ENCODE data around the gene GDPD2. TPM values are rescaled to one million over a fixed set of nuclear protein-coding genes. Genes with fewer than 3 reads are reported as not detected.

Gene GDPD2
- total RNA-seq, 1 donor from 2014 or later, result 0.21 TPM

DNA sequence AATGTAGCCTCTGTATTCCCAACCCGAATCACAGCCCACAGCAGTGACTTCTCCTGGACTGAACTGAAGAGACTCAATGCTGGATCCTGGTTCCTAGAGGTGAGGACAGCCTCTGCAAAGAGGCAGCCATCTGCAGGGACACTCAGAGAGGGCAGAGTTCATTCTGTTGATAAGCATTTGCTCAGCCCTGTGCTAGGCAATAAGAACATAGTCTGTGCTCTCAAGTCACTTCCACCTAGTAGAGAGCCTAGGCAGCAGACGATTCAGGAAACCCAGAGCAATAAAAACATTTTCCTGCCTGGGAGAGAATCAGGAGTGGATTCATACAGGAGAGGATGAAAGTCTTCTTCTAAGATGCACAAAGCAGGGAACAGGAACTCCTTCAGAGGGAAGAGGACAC lies 4.3 kb downstream of the GDPD2 start:
- Mint-ChIP-seq H3K9me3 (no peaks in the 10 kb centered on the region), H3K36me3 (ENCODE audit: low read depth) (no peaks in the 10 kb centered on the region), H3K27me3 (ENCODE audit: low read depth) (no peaks in the 10 kb centered on the region), H3K27ac (no peak overlapping the region), H3K4me1 (ENCODE audit: low read depth) (no peaks in the 10 kb centered on the region), H3K4me3 (ENCODE audit: low read depth) (no peak overlapping the region)
- DNase-seq (ENCODE audit: low spot score), result no peak
- intact Hi-C loops (cut with micrococcal nuclease), result no loop called here

DNA sequence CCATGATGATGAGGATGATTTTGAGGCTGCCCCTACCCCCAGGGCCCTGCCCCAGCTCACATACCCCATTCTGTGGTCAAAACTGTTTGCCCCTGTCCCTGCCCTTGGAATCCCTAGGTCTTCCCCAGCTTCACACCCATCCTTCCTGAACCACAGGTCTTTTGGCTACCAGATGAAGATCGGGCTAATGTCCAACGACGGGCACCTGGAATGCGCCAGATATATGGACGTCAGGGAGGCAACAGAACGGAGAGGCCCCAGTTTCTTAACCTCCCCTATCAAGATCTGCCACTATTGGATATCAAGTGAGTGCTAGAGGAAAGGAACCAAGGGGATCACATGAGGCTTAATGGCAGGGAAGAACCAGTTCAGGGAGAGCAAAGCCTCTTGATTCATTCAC lies 6.6 kb downstream of the GDPD2 start:
- DNase-seq (ENCODE audit: low spot score), result no peak
- Mint-ChIP-seq H3K9me3 (no peaks in the 10 kb centered on the region), H3K27ac (no peak overlapping the region), H3K4me3 (ENCODE audit: low read depth) (no peak overlapping the region), H3K4me1 (ENCODE audit: low read depth) (peaks cover 11% of the 10 kb centered on the region), H3K27me3 (ENCODE audit: low read depth) (no peaks in the 10 kb centered on the region), H3K36me3 (ENCODE audit: low read depth) (no peaks in the 10 kb centered on the region)
- intact Hi-C loops (cut with micrococcal nuclease), result no loop called here

DNA sequence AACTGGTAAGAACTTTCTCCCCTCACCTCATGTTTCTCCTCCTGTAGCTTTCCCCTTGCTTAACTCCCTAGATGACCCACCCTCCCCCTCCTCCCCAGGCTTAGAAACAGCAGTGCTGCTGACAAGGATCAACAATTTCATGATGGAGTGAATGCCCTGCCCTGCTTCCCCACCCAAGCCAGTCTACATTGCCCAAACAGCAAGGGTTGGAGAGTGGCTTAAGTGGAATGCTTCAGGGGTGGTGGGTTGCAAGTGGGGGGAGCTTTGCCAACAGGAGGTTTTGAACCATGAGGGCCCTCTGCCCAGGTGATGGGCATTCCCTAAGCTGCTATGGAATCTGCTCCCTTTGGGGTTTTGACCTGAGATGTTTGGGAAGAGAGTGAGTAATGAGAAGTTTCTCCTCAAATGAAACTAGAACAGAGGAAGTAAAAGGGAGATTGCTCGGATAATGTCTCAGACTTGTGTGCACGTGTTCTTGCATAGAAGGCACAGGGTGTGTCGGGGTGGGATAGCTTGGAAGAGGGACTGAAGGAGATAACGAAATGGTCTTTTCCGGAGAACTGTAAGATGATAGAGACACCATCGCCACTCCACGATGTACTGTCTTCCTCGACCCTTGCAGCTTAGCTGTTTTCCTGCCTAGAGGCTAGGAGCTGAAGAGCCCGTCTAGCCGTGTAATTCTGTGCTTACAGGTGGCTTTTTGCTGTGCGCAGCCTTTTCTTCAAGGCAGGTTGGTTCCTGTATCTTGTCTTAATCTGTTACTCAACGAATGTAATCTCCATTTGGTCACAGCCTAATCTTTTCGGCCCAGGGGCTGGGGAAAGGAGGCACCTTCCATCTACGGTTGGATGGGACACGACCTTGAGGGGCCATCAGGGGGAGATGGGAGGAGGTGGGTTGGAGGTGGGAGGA lies 10.1 kb downstream of the GDPD2 start:
- H3K4me1 Mint-ChIP-seq (ENCODE audit: low read depth), result peaks cover 24% of the 10 kb centered on the region
- H3K36me3 Mint-ChIP-seq (ENCODE audit: low read depth), result no peaks in the 10 kb centered on the region
- H3K4me3 Mint-ChIP-seq (ENCODE audit: low read depth), result peak overlapping the region; percentile 89
- DNase-seq (ENCODE audit: low spot score), result no peak
- peaks cover 5% of the 10 kb centered on the region for H3K27me3 Mint-ChIP-seq (ENCODE audit: low read depth)
- intact Hi-C loops (cut with micrococcal nuclease), result no loop called here
- H3K9me3 Mint-ChIP-seq, result no peaks in the 10 kb centered on the region
- H3K27ac Mint-ChIP-seq, result peak overlapping the region; percentile 92

DNA sequence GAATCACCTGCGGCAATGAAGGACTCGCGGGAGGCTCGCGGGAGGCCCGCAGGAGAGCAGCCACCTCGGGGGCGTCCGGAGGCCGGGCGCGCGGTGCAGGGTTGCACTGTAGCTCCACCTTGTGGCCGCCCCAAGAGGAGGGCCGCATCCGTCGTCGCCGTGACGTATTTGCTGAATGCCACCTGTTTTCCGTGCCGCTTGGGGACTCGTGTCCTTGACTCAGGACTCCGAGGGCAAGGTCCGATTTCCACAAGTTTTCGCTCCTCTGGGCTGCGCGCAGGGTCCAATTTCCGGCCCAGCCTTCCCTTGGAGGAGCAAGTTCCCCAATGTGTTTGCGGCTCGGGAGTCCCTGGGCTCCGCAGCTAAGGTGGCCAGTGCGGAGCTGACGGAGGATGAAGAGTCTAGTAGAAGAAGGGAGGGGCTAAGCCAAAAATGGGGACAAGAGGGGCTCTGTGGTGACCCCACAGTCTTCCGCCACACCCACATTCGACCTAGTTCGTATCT lies 10.8 kb downstream of the GDPD2 start:
- Mint-ChIP-seq H3K4me3 (ENCODE audit: low read depth) (peak overlapping the region; percentile 89), H3K27ac (peak overlapping the region; percentile 92)
- intact Hi-C loops (cut with micrococcal nuclease), result no loop called here

DNA sequence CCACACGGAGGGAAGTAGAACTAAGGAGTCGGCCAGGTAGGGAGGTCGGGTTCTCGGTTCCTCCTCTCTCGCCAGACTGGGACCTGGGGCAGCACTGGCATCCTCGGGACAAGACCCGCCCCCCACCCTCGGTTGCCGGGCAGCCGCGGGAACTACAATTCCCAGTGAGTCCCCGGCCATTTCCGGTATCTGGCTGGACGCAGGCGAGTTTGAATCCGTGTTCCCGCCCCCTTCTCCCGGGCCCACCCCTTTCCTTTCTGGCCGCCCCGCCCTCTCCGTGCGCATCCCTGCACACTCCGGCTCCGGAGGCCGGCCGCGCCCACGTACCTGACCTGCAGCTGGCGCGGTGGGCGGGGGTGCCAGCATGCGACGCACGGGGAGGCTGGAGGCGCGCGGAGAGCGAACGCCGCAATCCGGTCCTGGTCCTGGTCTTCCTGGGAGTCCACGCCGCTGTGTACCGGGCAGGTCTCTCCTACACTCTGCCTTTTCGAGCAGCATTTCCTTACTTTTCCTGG lies 11.3 kb downstream of the GDPD2 start:
- intact Hi-C loops (cut with micrococcal nuclease), result no loop called here
- H3K27ac Mint-ChIP-seq, result peak overlapping the region; percentile 92

More for the DNA sequence above, 10.8 kb downstream of the GDPD2 start:
- Mint-ChIP-seq H3K4me1 (ENCODE audit: low read depth) (peaks cover 31% of the 10 kb centered on the region), H3K9me3 (no peaks in the 10 kb centered on the region), H3K36me3 (ENCODE audit: low read depth) (no peaks in the 10 kb centered on the region), H3K27me3 (ENCODE audit: low read depth) (peaks cover 5% of the 10 kb centered on the region)
- DNase-seq (ENCODE audit: low spot score), result peak; percentile 65

DNA sequence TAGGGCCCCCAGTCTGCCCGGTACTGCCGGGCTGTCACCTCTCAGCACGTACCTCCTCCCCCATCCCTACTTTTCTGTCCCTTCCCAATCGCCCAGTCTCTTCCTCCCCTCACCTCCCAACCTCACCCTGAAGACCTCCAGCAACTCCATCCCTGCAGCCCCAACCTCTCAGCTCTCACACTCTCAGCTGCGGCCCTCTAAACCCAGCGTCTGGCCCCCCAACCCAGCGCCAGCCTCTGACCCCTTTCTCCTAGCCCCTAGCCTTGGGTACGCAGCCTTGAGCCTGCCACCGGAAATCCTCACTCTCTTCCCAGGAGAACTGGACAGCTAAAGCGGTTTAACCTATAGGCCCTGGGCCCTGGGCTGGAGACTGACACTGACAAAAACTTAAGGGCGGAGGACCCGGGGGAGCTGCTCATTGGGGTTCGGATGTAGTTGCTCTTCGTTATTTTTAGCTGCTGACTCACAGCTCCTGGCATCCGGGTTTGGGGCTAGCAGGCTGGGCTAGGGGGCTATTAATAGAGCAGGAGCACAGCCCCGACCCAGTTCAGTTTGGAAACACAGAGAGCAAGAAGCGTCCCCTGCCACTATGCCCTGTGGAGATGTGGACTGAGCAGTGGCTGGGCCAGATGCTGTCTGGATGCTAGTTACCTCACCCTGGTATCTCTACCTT lies 11.9 kb downstream of the GDPD2 start:
- peak overlapping the region; percentile 46 for H3K27ac Mint-ChIP-seq
- DNase-seq (ENCODE audit: low spot score), result no peak
- H3K9me3 Mint-ChIP-seq, result no peaks in the 10 kb centered on the region
- H3K27me3 Mint-ChIP-seq (ENCODE audit: low read depth), result peaks cover 10% of the 10 kb centered on the region
- peaks cover 36% of the 10 kb centered on the region for H3K4me1 Mint-ChIP-seq (ENCODE audit: low read depth)
- no peaks in the 10 kb centered on the region for H3K36me3 Mint-ChIP-seq (ENCODE audit: low read depth)
- intact Hi-C loops (cut with micrococcal nuclease), result no loop called here
- H3K4me3 Mint-ChIP-seq (ENCODE audit: low read depth), result peak overlapping the region; percentile 89

More for the DNA sequence above, 11.3 kb downstream of the GDPD2 start:
- Mint-ChIP-seq H3K36me3 (ENCODE audit: low read depth) (no peaks in the 10 kb centered on the region), H3K4me1 (ENCODE audit: low read depth) (peaks cover 35% of the 10 kb centered on the region), H3K4me3 (ENCODE audit: low read depth) (peak overlapping the region; percentile 89), H3K27me3 (ENCODE audit: low read depth) (peaks cover 8% of the 10 kb centered on the region), H3K9me3 (no peaks in the 10 kb centered on the region)
- DNase-seq (ENCODE audit: low spot score), result peak; percentile 28

DNA sequence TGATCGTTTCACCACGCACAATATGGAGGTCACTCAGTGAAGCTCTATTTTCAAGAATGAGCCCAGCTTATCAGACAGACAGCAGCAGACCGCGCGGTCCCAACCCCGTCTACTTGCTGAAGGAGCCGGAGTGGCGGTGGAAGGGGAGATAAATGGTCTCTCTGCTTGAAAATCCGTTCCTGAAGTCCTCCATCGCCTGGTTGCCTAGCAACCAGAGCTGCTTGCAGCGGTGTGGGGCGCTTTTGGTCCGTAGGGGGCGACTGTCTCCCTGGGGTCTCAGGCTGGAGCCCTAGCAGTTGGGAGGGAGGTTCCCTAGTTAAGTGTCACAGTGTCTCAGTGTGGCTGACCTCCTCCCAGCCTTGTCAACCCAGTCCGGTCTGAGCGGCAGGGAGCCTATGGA lies 13.2 kb downstream of the GDPD2 start:
- H3K27ac Mint-ChIP-seq, result no peak overlapping the region
- peaks cover 36% of the 10 kb centered on the region for H3K4me1 Mint-ChIP-seq (ENCODE audit: low read depth)
- no peak overlapping the region for H3K4me3 Mint-ChIP-seq (ENCODE audit: low read depth)
- H3K36me3 Mint-ChIP-seq (ENCODE audit: low read depth), result no peaks in the 10 kb centered on the region
- peaks cover 15% of the 10 kb centered on the region for H3K27me3 Mint-ChIP-seq (ENCODE audit: low read depth)
- H3K9me3 Mint-ChIP-seq, result no peaks in the 10 kb centered on the region
- no peak for DNase-seq (ENCODE audit: low spot score)
- intact Hi-C loops (cut with micrococcal nuclease), result no loop called here

DNA sequence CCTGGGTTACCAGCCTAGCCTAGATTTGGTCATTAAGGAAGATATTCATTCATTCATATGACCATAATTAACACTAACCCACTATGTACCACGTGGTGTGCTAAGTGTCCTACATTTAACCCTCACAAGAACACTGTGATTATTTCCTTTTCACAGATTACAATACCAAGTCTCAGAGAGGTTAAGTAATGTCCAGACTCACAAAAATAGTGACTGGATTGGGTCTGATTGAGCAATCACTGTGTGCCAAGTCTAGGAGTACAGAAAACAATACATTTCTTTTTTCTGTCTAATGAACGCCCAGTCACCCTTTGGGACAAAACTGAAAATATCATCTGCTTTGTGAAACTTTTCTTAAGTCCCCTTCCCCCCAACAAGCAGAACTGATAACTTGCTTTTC lies 13.9 kb downstream of the GDPD2 start:
- no peak for DNase-seq (ENCODE audit: low spot score)
- intact Hi-C loops (cut with micrococcal nuclease), result no loop called here
- Mint-ChIP-seq H3K4me3 (ENCODE audit: low read depth) (no peak overlapping the region), H3K9me3 (no peaks in the 10 kb centered on the region), H3K27ac (no peak overlapping the region), H3K36me3 (ENCODE audit: low read depth) (no peaks in the 10 kb centered on the region), H3K27me3 (ENCODE audit: low read depth) (peaks cover 22% of the 10 kb centered on the region), H3K4me1 (ENCODE audit: low read depth) (peaks cover 36% of the 10 kb centered on the region)

DNA sequence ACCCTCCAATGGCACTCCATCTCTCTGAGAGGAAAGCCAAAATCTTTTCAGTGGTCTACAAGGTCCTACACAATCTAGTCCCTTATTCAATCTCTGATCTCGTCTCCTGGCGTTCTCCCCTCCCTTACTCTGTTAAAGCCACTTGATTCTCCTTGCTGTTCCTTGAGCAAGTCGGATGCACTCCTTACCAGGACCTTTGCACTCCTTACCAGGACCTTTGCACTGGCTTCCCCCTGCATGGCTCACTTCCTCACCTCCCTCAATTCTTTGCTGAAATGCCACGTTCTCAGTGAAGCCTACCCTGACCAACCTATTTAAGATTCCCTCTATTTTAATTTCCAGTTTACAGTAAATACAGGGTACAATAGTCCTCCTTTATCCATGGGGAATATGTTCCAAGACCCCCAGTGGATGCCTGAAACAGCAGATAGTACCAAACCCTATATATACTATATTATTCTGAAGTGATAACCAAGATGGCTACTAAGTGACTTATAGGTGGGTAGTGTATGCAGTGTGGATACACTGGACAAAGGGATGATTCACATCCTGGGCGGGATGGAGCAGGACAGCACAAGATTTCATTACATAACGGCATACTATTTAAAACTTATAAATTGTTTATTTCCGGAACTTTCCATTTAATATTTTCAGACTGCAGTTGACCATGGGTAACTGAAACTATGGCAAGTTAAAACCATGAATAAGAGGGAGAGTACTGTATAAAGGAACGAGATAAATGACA lies 15.0 kb downstream of the GDPD2 start:
- Mint-ChIP-seq H3K27ac (no peak overlapping the region), H3K27me3 (ENCODE audit: low read depth) (peaks cover 33% of the 10 kb centered on the region), H3K9me3 (no peaks in the 10 kb centered on the region), H3K4me3 (ENCODE audit: low read depth) (no peak overlapping the region), H3K4me1 (ENCODE audit: low read depth) (peaks cover 35% of the 10 kb centered on the region), H3K36me3 (ENCODE audit: low read depth) (no peaks in the 10 kb centered on the region)
- intact Hi-C loops (cut with micrococcal nuclease), result no loop called here
- no peak for DNase-seq (ENCODE audit: low spot score)

DNA sequence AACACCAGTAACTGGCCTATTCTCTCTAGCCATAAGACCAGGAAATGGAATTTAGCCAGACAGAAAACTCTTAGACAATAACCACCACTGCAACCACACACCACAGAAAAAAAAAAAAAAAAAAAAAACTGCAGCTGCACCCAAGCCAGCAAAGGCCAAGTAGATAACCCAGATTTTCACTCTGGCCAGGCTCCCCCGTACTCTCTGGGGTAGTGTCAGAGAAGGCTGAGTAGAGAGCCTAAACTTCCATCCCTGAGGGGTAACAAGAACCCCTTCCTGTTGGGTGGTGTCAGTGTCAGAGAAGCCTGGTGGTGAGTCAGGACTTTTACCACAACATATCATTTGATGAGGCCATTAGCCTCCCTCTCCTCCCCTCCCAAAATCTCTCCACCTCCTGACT lies 15.9 kb downstream of the GDPD2 start:
- Mint-ChIP-seq H3K27ac (no peak overlapping the region), H3K4me3 (ENCODE audit: low read depth) (no peak overlapping the region), H3K9me3 (no peaks in the 10 kb centered on the region), H3K4me1 (ENCODE audit: low read depth) (peaks cover 26% of the 10 kb centered on the region), H3K36me3 (ENCODE audit: low read depth) (no peaks in the 10 kb centered on the region), H3K27me3 (ENCODE audit: low read depth) (peaks cover 39% of the 10 kb centered on the region)
- no peak for DNase-seq (ENCODE audit: low spot score)
- intact Hi-C loops (cut with micrococcal nuclease), result no loop called here

DNA sequence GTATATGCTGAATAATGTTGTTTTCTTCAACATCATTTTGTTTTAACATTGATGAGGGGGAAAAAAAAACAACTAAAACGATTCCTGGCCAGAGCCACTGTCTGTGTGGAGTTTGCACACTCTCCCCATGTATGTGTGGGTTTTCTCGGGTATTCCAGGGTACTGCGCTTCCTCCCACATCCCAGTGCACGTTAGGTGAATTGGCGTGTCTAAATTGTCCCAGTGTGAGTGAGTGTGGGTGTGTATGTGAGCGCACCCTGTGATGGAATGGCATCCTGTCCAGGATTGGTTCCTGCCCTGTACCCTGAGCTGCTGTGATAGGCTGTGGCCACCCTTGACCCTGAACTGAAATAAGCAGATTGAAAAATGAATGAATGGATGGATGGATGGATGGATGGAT lies 19.1 kb downstream of the GDPD2 start:
- Mint-ChIP-seq H3K27me3 (ENCODE audit: low read depth) (peaks cover 59% of the 10 kb centered on the region), H3K36me3 (ENCODE audit: low read depth) (no peaks in the 10 kb centered on the region), H3K27ac (no peak overlapping the region), H3K4me1 (ENCODE audit: low read depth) (peaks cover 21% of the 10 kb centered on the region), H3K4me3 (ENCODE audit: low read depth) (no peak overlapping the region), H3K9me3 (no peaks in the 10 kb centered on the region)
- no peak for DNase-seq (ENCODE audit: low spot score)
- intact Hi-C loops (cut with micrococcal nuclease), result no loop called here

DNA sequence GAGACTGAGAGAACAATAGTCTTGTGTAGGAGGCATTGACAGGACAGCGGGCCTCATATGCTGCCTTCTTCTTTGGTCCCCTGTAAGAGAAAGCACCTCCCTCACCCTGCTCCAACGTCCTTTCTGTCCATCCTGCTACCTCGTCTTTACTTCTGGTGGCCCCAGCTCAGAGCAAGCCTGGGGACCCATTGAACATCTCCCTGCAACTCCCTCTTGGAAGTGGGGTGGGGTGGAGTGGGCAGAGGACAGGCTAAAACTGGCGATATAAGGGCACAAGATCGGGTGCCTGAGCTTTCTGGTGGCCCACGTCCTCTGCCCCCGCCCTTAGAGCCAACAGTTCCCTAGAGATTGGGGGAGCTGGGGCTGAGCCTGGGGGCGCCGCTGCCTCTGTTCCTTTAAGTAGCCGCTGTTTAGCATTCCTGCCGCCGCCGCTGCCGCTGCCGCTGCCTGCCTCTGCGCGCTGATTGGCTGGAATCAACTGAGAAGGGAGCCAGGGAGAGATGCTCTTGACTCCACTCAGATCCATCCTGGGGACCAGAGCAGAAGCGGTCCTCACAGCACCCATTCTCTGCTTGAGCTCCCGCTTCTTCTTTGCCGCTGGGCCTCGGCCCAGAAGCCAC lies 21.3 kb downstream of the GDPD2 start, which contains the start of gene DLG3:
Gene DLG3 (plus strand): TSS at position 510 of the 620 bp plus-strand sequence. CDS start 367 bp downstream, outside the sequence.
- DNase-seq (ENCODE audit: low spot score), result no peak
- Mint-ChIP-seq H3K9me3 (no peaks in the 10 kb centered on the region), H3K36me3 (ENCODE audit: low read depth) (no peaks in the 10 kb centered on the region), H3K4me3 (ENCODE audit: low read depth) (peak within 1 kb of the TSS; percentile 39), H3K27ac (no peak within 1 kb of the TSS), H3K27me3 (ENCODE audit: low read depth) (peaks cover 53% of the 10 kb centered on the region), H3K4me1 (ENCODE audit: low read depth) (peaks cover 4% of the 10 kb centered on the region)
- intact Hi-C loops (cut with micrococcal nuclease), result no loop called here
